Ectodermal cell (in vitro differentiated cells): ENCODE measurements around the gene LARGE2.

Experiments
- H3K27ac ChIP-seq: 2 replicates; pipeline ENCODE4 v1.7.0; 2013; ENCODE audit warnings: mild to moderate bottlenecking, low read depth, low read length; ENCODE audit not compliant: insufficient read depth, poor library complexity, severe bottlenecking
- H3K27me3 ChIP-seq: 2 replicates; pipeline ENCODE4 v1.7.0; 2013; ENCODE audit warnings: mild to moderate bottlenecking, low read length; ENCODE audit not compliant: insufficient read depth, control insufficient read depth, poor library complexity, severe bottlenecking
- H3K36me3 ChIP-seq: one replicate; pipeline ENCODE4 v1.7.0; 2013; ENCODE audit warnings: low read length; ENCODE audit not compliant: control insufficient read depth, insufficient read depth
- H3K4me1 ChIP-seq: one replicate; pipeline ENCODE4 v1.7.0; 2013; ENCODE audit warnings: low read length; ENCODE audit not compliant: control insufficient read depth, insufficient read depth
- H3K4me3 ChIP-seq: 2 replicates; pipeline ENCODE4 v1.7.0; 2013; ENCODE audit warnings: low read depth, low read length, control low read depth; ENCODE audit not compliant: insufficient read depth
- H3K9me3 ChIP-seq: 2 replicates; pipeline ENCODE4 v1.7.0; 2013; ENCODE audit warnings: mild to moderate bottlenecking, low read length, moderate library complexity; ENCODE audit not compliant: control insufficient read depth
- WGBS, 2 experiments: methylation state at CpG; one replicate each; pipeline ENCODE4 v1.1.7; 2013; ENCODE audit warnings: missing lambda C conversion rate in 2 of 2; 5-methylcytosine and 5-hydroxymethylcytosine counted together

The LARGE2 gene

GRCh38 chr11:45915446-45915845, 7.0 kb upstream of the LARGE2 start:
- no peak overlapping the region for H3K4me3 ChIP-seq
- no peaks in the 10 kb centered on the region for H3K27me3 ChIP-seq
- H3K27ac ChIP-seq: no peak overlapping the region
- H3K9me3 ChIP-seq: no peaks in the 10 kb centered on the region
- H3K4me1 ChIP-seq: peaks cover 10% of the 10 kb centered on the region
- H3K36me3 ChIP-seq: peaks cover 21% of the 10 kb centered on the region
- 87 to 88% methylated on average over 13 of the region's 13 CpGs for WGBS, 2 experiments

- H3K27me3 ChIP-seq: peaks cover 14% of the 10 kb centered on the region
- peaks cover 28% of the 10 kb centered on the region for H3K4me1 ChIP-seq
- no peaks in the 10 kb centered on the region for H3K9me3 ChIP-seq
- 8 to 12% methylated on average over 16 of the region's 16 CpGs for WGBS, 2 experiments
- peaks cover 11% of the 10 kb centered on the region for H3K36me3 ChIP-seq
- no peak overlapping the region for H3K27ac ChIP-seq
- peak overlapping the region; percentile 99 for H3K4me3 ChIP-seq
Measured at GRCh38 chr11:45917286-45917622, 5.2 kb upstream of the LARGE2 start.

- H3K9me3 ChIP-seq: no peaks in the 10 kb centered on the region
- H3K4me3 ChIP-seq: peak within 1 kb of the TSS; percentile 99
- H3K27ac ChIP-seq: peak within 1 kb of the TSS; percentile 57
- H3K4me1 ChIP-seq: peaks cover 28% of the 10 kb centered on the region
- 0 to 1% methylated on average over 45 of the region's 45 CpGs for WGBS, 2 experiments
- peaks cover 11% of the 10 kb centered on the region for H3K36me3 ChIP-seq
- H3K27me3 ChIP-seq: peaks cover 20% of the 10 kb centered on the region
Measured at GRCh38 chr11:45917623-45918330, 4.7 kb upstream of the LARGE2 start, which contains the start of gene PEX16. PEX16 (minus strand) TSS chr11:45917877; CDS start chr11:45917811, 66 bp downstream.

- Histone ChIP-seq H3K36me3 (peaks cover 5% of the 10 kb centered on the region), H3K27ac (peak overlapping the region; percentile 11), H3K9me3 (no peaks in the 10 kb centered on the region), H3K4me1 (peaks cover 28% of the 10 kb centered on the region), H3K4me3 (peak overlapping the region; percentile 99), H3K27me3 (peaks cover 26% of the 10 kb centered on the region)
- 0 to 1% methylated on average over 37 to 38 of the region's 38 CpGs for WGBS, 2 experiments
Measured at GRCh38 chr11:45918331-45918941, 4.0 kb upstream of the LARGE2 start.

- peak overlapping the region; percentile 99 for H3K4me3 ChIP-seq
- no peaks in the 10 kb centered on the region for H3K9me3 ChIP-seq
- H3K27me3 ChIP-seq: peaks cover 33% of the 10 kb centered on the region
- peaks cover 28% of the 10 kb centered on the region for H3K4me1 ChIP-seq
- no peak overlapping the region for H3K27ac ChIP-seq
- no peaks in the 10 kb centered on the region for H3K36me3 ChIP-seq
- 78 to 79% methylated on average over 6 to 7 of the region's 7 CpGs for WGBS, 2 experiments
Measured at GRCh38 chr11:45918962-45919675, 3.3 kb upstream of the LARGE2 start.

GRCh38 chr11:45919806-45920530, 2.5 kb upstream of the LARGE2 start:
- no peaks in the 10 kb centered on the region for H3K36me3 ChIP-seq

GRCh38 chr11:45920531-45921477, 1.7 kb upstream of the LARGE2 start:
- 79 to 80% methylated on average over 6 of the region's 6 CpGs for WGBS, 2 experiments
- H3K4me3 ChIP-seq: no peak overlapping the region

More at GRCh38 chr11:45919806-45920530, 2.5 kb upstream of the LARGE2 start:
- WGBS, 2 experiments: 65 to 67% methylated on average over 13 of the region's 13 CpGs
- Histone ChIP-seq H3K27me3 (peaks cover 36% of the 10 kb centered on the region), H3K4me3 (no peak overlapping the region), H3K9me3 (no peaks in the 10 kb centered on the region), H3K27ac (peak overlapping the region; percentile 58), H3K4me1 (peaks cover 28% of the 10 kb centered on the region)

GRCh38 chr11:45921561-45922424, 663 bp upstream of the LARGE2 start:
- peaks cover 28% of the 10 kb centered on the region for H3K4me1 ChIP-seq
- H3K27ac ChIP-seq: no peak overlapping the region
- no peaks in the 10 kb centered on the region for H3K36me3 ChIP-seq
- H3K4me3 ChIP-seq: peak overlapping the region; percentile 47
- peaks cover 36% of the 10 kb centered on the region for H3K27me3 ChIP-seq
- 3% methylated on average over 54 of the region's 54 CpGs for WGBS, 2 experiments
- H3K9me3 ChIP-seq: no peaks in the 10 kb centered on the region

More at GRCh38 chr11:45920531-45921477, 1.7 kb upstream of the LARGE2 start:
- no peak overlapping the region for H3K27ac ChIP-seq
- H3K4me1 ChIP-seq: peaks cover 28% of the 10 kb centered on the region
- H3K27me3 ChIP-seq: peaks cover 36% of the 10 kb centered on the region
- no peaks in the 10 kb centered on the region for H3K36me3 ChIP-seq
- H3K9me3 ChIP-seq: no peaks in the 10 kb centered on the region
